Neural cell (in vitro differentiated cells): ENCODE measurements around the gene FGGY. TPM values are rescaled to one million over a fixed set of nuclear protein-coding genes. Genes with fewer than 3 reads are reported as not detected.
A peak's percentile ranks its signal among the peaks of the same experiment; 100 is the strongest.

Experiments
- H2AFZ ChIP-seq: fragments of 200-600, 300-800 bp; sonication (generic), shearing (Covaris generic); 2 replicates; pipeline ENCODE4 v1.6.0; 2014; ENCODE audit warnings: low read depth, mild to moderate bottlenecking, antibody characterized with exemption, low read length, moderate library complexity
- H3F3A ChIP-seq: fragments of 200-600 bp; shearing (Covaris generic); 2 replicates; pipeline ENCODE4 v1.6.1; 2016; ENCODE audit warnings: mild to moderate bottlenecking, moderate library complexity, mixed read lengths, antibody characterized with exemption, low read length; ENCODE audit not compliant: insufficient read depth, poor library complexity, severe bottlenecking
- H3K27ac ChIP-seq: fragments of 200-600, 300-800 bp; sonication (generic), shearing (Covaris generic); 2 replicates; pipeline ENCODE4 v1.5.1; 2014; ENCODE audit warnings: mild to moderate bottlenecking, low read length, moderate library complexity
- H3K27me3 ChIP-seq: fragments of 300-800, 200-600 bp; sonication (generic), shearing (Covaris generic); 2 replicates; pipeline ENCODE4 v1.6.0; 2014; ENCODE audit warnings: mild to moderate bottlenecking, low read depth, low read length, moderate library complexity; ENCODE audit not compliant: insufficient read depth
- H3K36me3 ChIP-seq: fragments of 300-800, 200-600 bp; sonication (generic), shearing (Covaris generic); 2 replicates; pipeline ENCODE4 v1.5.1; 2014; ENCODE audit warnings: mild to moderate bottlenecking, antibody characterized with exemption, low read length, moderate library complexity; ENCODE audit not compliant: insufficient read depth
- H3K4me2 ChIP-seq: fragments of 300-800, 200-600 bp; sonication (generic), shearing (Covaris generic); 2 replicates; pipeline ENCODE4 v1.6.0; 2014; ENCODE audit warnings: mild to moderate bottlenecking, low read length
- H3K4me3 ChIP-seq: fragments of 300-800, 200-600 bp; sonication (generic), shearing (Covaris generic); 2 replicates; pipeline ENCODE4 v1.5.1; 2014; ENCODE audit warnings: mild to moderate bottlenecking, low read length, moderate library complexity
- H3K79me2 ChIP-seq: fragments of 200-600 bp; shearing (Covaris generic); replicated peaks from 2 replicates; pipeline ENCODE4 v1.6.0; 2014; ENCODE audit warnings: mild to moderate bottlenecking, low read length, moderate library complexity; ENCODE audit not compliant: insufficient read depth
- H3K9ac ChIP-seq: fragments of 300-800, 200-600 bp; sonication (generic), shearing (Covaris generic); 2 replicates; pipeline ENCODE4 v1.6.1; 2016; ENCODE audit warnings: mild to moderate bottlenecking, low read length, mixed read lengths
- H3K9me2 ChIP-seq: fragments of 200-600 bp; shearing (Covaris generic); 2 replicates; pipeline ENCODE4 v1.6.1; 2016; ENCODE audit warnings: mild to moderate bottlenecking, low read length, mixed read lengths; ENCODE audit not compliant: insufficient read depth
- H3K9me3 ChIP-seq: fragments of 200-600, 300-800 bp; sonication (generic), shearing (Covaris generic); 2 replicates; pipeline ENCODE4 v1.6.1; 2016; ENCODE audit warnings: mild to moderate bottlenecking, mixed run types, low read length, moderate library complexity, mixed read lengths
- H4K20me1 ChIP-seq: fragments of 200-600 bp; shearing (Covaris generic); 2 replicates; pipeline ENCODE4 v1.6.1; 2016; ENCODE audit warnings: mild to moderate bottlenecking, mixed run types; ENCODE audit not compliant: insufficient read depth
- CTCF ChIP-seq: fragments of 450-650 bp; IDR thresholded peaks from 2 replicates; pipeline ENCODE4 v1.5.1; 2014; ENCODE audit warnings: antibody characterized with exemption, mild to moderate bottlenecking, moderate library complexity; ENCODE audit not compliant: poor library complexity, severe bottlenecking
- EP300 ChIP-seq: fragments of 450-650 bp; conservative IDR thresholded peaks from 2 replicates; pipeline ENCODE4 v1.6.1; 2014; ENCODE audit warnings: antibody characterized with exemption, mild to moderate bottlenecking, moderate library complexity; ENCODE audit not compliant: poor library complexity, severe bottlenecking
- EZH2 ChIP-seq: fragments of 200-600, 300-800 bp; shearing (Covaris generic), sonication (generic); IDR thresholded peaks from 2 replicates; pipeline ENCODE4 v1.6.1; 2014; ENCODE audit warnings: antibody characterized with exemption, low read length, borderline replicate concordance, mild to moderate bottlenecking; ENCODE audit not compliant: insufficient read depth, poor library complexity, severe bottlenecking
- MXI1 ChIP-seq: fragments of 450-650 bp; conservative IDR thresholded peaks from 2 replicates; pipeline ENCODE4 v1.6.1; 2014; ENCODE audit warnings: antibody characterized with exemption, mild to moderate bottlenecking; ENCODE audit not compliant: poor library complexity, severe bottlenecking
- POLR2AphosphoS5 ChIP-seq: IDR thresholded peaks from 2 replicates; pipeline ENCODE4 v1.6.1; 2012
- RAD21 ChIP-seq: fragments of 450-650 bp; conservative IDR thresholded peaks from 2 replicates; pipeline ENCODE4 v1.6.1; 2014; ENCODE audit warnings: antibody characterized with exemption, mild to moderate bottlenecking, moderate library complexity
- REST ChIP-seq: IDR thresholded peaks from 2 replicates; pipeline ENCODE4 v1.6.1; 2012; ENCODE audit warnings: borderline replicate concordance
- SMC3 ChIP-seq: fragments of 450-650 bp; conservative IDR thresholded peaks from 2 replicates; pipeline ENCODE4 v1.6.1; 2014; ENCODE audit warnings: antibody characterized with exemption, mild to moderate bottlenecking, moderate library complexity; ENCODE audit not compliant: poor library complexity
- TAF1 ChIP-seq: IDR thresholded peaks from 2 replicates; pipeline ENCODE4 v1.6.1; 2012; ENCODE audit warnings: low read depth
- polyA plus RNA-seq: library from polyadenylated mRNA; depleted of rRNA; stranded (reverse); fragments of >200 nt; gene quantifications from 2 replicates; pipeline ENCODE4 v1.2.3, GENCODE V29; 2014

FGGY gene
- polyA plus RNA-seq, 1 donor from 2014 or later, result 7.4 TPM

- no peak overlapping the region for H3K27ac ChIP-seq
- no peaks in the 10 kb centered on the region for H3K9me3 ChIP-seq
- no peaks in the 10 kb centered on the region for H3K9me2 ChIP-seq
- no peaks in the 10 kb centered on the region for H3K79me2 ChIP-seq
- no peaks in the 10 kb centered on the region for H3F3A ChIP-seq
- no peak overlapping the region for H2AFZ ChIP-seq
- no peaks in the 10 kb centered on the region for H4K20me1 ChIP-seq
- no peak overlapping the region for H3K4me3 ChIP-seq
- H3K27me3 ChIP-seq, result no peaks in the 10 kb centered on the region
- no peak overlapping the region for H3K9ac ChIP-seq
- TF ChIP-seq EZH2, result no peak
- no peak for TF ChIP-seq CTCF
- H3K36me3 ChIP-seq, result no peaks in the 10 kb centered on the region
- H3K4me2 ChIP-seq, result no peak overlapping the region
These were observed 215.8 kb downstream of the FGGY start for GRCh38 chr1:59512702-59513101.

GRCh38 chr1:59514061-59514909, 217.4 kb downstream of the FGGY start:
- Histone ChIP-seq H3K4me3 (peak overlapping the region; percentile 17), H3K79me2 (no peaks in the 10 kb centered on the region), H3K4me2 (peak overlapping the region; percentile 10), H2AFZ (no peak overlapping the region), H3K9me3 (no peaks in the 10 kb centered on the region), H3F3A (no peaks in the 10 kb centered on the region), H3K27me3 (no peaks in the 10 kb centered on the region), H3K9ac (no peak overlapping the region), H3K27ac (peak overlapping the region; percentile 56), H4K20me1 (no peaks in the 10 kb centered on the region), H3K9me2 (no peaks in the 10 kb centered on the region), H3K36me3 (no peaks in the 10 kb centered on the region)
- TF ChIP-seq EP300 (peak; percentile 86), SMC3 (no peak), POLR2AphosphoS5 (peak; percentile 50)

- no peak overlapping the region for H3K4me2 ChIP-seq
- H4K20me1 ChIP-seq, result no peaks in the 10 kb centered on the region
- no peaks in the 10 kb centered on the region for H3K9me2 ChIP-seq
- H3K9ac ChIP-seq, result no peak overlapping the region
- H3K4me3 ChIP-seq, result no peak overlapping the region
- H3K27ac ChIP-seq, result no peak overlapping the region
- no peaks in the 10 kb centered on the region for H3F3A ChIP-seq
- no peak overlapping the region for H2AFZ ChIP-seq
- H3K36me3 ChIP-seq, result no peaks in the 10 kb centered on the region
- TF ChIP-seq SMC3, result no peak
- H3K27me3 ChIP-seq, result no peaks in the 10 kb centered on the region
- no peaks in the 10 kb centered on the region for H3K9me3 ChIP-seq
- H3K79me2 ChIP-seq, result no peaks in the 10 kb centered on the region
These were observed 220.0 kb downstream of the FGGY start for GRCh38 chr1:59516881-59517280.

- H3K36me3 ChIP-seq, result no peaks in the 10 kb centered on the region
- H3K79me2 ChIP-seq, result no peaks in the 10 kb centered on the region
- TF ChIP-seq CTCF, result no peak
- TF ChIP-seq REST, result no peak
- TF ChIP-seq MXI1, result no peak
- no peak for TF ChIP-seq EP300
- TF ChIP-seq RAD21, result no peak
- TF ChIP-seq POLR2AphosphoS5, result no peak
- no peak for TF ChIP-seq SMC3
- TF ChIP-seq TAF1, result no peak
- no peaks in the 10 kb centered on the region for H3F3A ChIP-seq
- no peaks in the 10 kb centered on the region for H3K27me3 ChIP-seq
- no peak overlapping the region for H3K4me3 ChIP-seq
- no peaks in the 10 kb centered on the region for H3K9me2 ChIP-seq
- H2AFZ ChIP-seq, result no peak overlapping the region
- H3K9me3 ChIP-seq, result no peaks in the 10 kb centered on the region
- H3K27ac ChIP-seq, result no peak overlapping the region
- H4K20me1 ChIP-seq, result no peaks in the 10 kb centered on the region
- no peak overlapping the region for H3K4me2 ChIP-seq
- no peak overlapping the region for H3K9ac ChIP-seq
These were observed 223.3 kb downstream of the FGGY start for GRCh38 chr1:59520194-59520593.
